ENCODE measurements around the gene SH3D19.

DNA sequence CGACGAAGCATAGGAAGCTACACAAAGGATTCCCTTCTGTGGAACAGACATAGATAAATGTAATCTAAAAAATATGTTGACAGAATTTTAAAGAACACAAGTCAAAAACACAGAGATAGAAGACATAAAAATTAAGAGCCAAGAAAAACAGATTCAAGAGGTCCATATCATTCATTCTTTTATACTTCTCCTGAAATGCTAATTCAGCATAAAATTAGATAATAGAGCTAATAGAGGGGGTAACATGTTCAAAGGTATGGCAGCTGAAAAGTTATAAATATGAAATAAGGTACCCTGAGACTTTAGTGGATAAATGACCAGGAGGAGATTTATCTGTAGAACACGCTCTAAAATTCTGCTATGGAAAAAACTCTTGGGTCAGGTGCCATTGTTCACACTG, 85.8 kb downstream of the SH3D19 start:
- TF ChIP-seq, protein P1, sequence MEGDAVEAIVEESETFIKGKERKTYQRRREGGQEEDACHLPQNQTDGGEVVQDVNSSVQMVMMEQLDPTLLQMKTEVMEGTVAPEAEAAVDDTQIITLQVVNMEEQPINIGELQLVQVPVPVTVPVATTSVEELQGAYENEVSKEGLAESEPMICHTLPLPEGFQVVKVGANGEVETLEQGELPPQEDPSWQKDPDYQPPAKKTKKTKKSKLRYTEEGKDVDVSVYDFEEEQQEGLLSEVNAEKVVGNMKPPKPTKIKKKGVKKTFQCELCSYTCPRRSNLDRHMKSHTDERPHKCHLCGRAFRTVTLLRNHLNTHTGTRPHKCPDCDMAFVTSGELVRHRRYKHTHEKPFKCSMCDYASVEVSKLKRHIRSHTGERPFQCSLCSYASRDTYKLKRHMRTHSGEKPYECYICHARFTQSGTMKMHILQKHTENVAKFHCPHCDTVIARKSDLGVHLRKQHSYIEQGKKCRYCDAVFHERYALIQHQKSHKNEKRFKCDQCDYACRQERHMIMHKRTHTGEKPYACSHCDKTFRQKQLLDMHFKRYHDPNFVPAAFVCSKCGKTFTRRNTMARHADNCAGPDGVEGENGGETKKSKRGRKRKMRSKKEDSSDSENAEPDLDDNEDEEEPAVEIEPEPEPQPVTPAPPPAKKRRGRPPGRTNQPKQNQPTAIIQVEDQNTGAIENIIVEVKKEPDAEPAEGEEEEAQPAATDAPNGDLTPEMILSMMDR (IDR thresholded peaks at IDR 0.05 in 4 of 5, conservative IDR thresholded peaks at IDR 0.05 in 1 of 5), result no peak
- TF ChIP-seq POLR2A (IDR thresholded peaks at IDR 0.05), result no peak
